NT2/D1 (cell line): ENCODE measurements around the gene VRK2.

Source experiments
- YY1 ChIP-seq: IDR thresholded peaks from 2 replicates; pipeline ENCODE4 v1.6.1; 2011; ENCODE audit not compliant: insufficient read length, insufficient read depth
- ZNF274 ChIP-seq: IDR thresholded peaks from 2 replicates; pipeline ENCODE4 v1.6.1; 2011; ENCODE audit warnings: mild to moderate bottlenecking, low read depth, low read length

DNA sequence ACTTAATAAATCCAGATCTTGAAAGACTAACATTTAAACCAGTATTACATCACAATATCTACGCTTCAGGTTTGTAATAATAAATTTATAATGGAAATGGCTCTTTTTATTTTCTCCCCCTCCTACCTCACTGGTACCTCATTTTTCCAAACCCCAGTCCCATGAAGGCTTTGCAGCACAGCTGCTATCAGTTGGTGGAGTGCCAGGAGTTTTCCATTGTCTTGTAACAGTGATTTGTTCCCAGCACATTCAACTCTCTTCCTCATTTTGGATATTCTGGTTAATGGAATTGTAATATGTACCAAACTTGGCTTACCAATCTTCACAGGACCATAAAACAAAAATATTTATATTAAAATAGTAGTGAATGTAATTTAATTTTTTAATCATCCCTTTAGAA, 91.2 kb downstream of the VRK2 start:
- TF ChIP-seq ZNF274 (no peak), YY1 (no peak)
